ENCODE measurements around the gene SV2B.

GRCh38 chr15:91068436-91068835 is 31.6 kb upstream of the SV2B start:
- TF ChIP-seq CTCF (IDR thresholded peaks at IDR 0.05 in 2 of 3, conservative IDR thresholded peaks at IDR 0.05 in 1 of 3; ENCODE audit: borderline replicate concordance in 1 of 3, insufficient read depth in 1 of 3, low read depth in 2 of 3, low read length in 2 of 3) = no peak
- TF ChIP-seq POLR2AphosphoS5 (IDR thresholded peaks at IDR 0.05; ENCODE audit: low read depth, low read length) = no peak
- TF ChIP-seq ELF1 (IDR thresholded peaks at IDR 0.05; ENCODE audit: borderline replicate concordance, low read depth) = no peak
- TF ChIP-seq YY1 (IDR thresholded peaks at IDR 0.05; ENCODE audit: extremely low read depth, insufficient replicate concordance, low read depth, low read length) = no peak
- TF ChIP-seq TCF7L2 (IDR thresholded peaks at IDR 0.05; ENCODE audit: borderline replicate concordance, extremely low read depth, insufficient read depth, insufficient read length) = no peak
- TF ChIP-seq CEBPB (IDR thresholded peaks at IDR 0.05; ENCODE audit: low read depth) = no peak
- TF ChIP-seq SIN3A (IDR thresholded peaks at IDR 0.05; ENCODE audit: low read depth) = no peak
- TF ChIP-seq JUND (IDR thresholded peaks at IDR 0.05) = no peak
- no peak for TF ChIP-seq RAD21 (IDR thresholded peaks at IDR 0.05; ENCODE audit: low read depth)
- TF ChIP-seq REST (IDR thresholded peaks at IDR 0.05; ENCODE audit: low read depth) = no peak
- no peak for TF ChIP-seq POLR2A (IDR thresholded peaks at IDR 0.05; ENCODE audit: borderline replicate concordance, extremely low read depth, insufficient read depth, insufficient read length)
- TF ChIP-seq EZH2 (IDR thresholded peaks at IDR 0.05) = no peak
- no peak for TF ChIP-seq ATF3 (IDR thresholded peaks at IDR 0.05)
